ENCODE data around the gene LAMP2. TPM values are rescaled to one million over a fixed set of nuclear protein-coding genes. Genes with fewer than 3 reads are reported as not detected.

The LAMP2 gene
- total RNA-seq, 1 experiment from 2014 or later: 221 TPM

- in situ Hi-C loops (cut with HindIII; ENCODE audit: low pct_unique_long_range_greater_than_20kb, low sequenced_read_pairs): no loop called here
- peak; percentile 72 for DNase-seq (ENCODE audit: low read depth, low spot score)
Measured at GRCh38 chrX:120380699-120381098, 88.4 kb downstream of the LAMP2 start.

- in situ Hi-C loops (cut with HindIII; ENCODE audit: low pct_unique_long_range_greater_than_20kb, low sequenced_read_pairs): no loop called here
- no peak for DNase-seq (ENCODE audit: low read depth, low spot score)
Measured at GRCh38 chrX:120379937-120380681, 89.0 kb downstream of the LAMP2 start.

GRCh38 chrX:120378570-120378969 lies 90.5 kb downstream of the LAMP2 start:
- in situ Hi-C loops (cut with HindIII; ENCODE audit: low pct_unique_long_range_greater_than_20kb, low sequenced_read_pairs): no loop called here

More at GRCh38 chrX:120378570-120378969, 90.5 kb downstream of the LAMP2 start:
- DNase-seq (ENCODE audit: low read depth, low spot score): no peak

Small RNA genes within 50 kb of the gene (small RNA-seq; reads per million reads assigned to genes)
- gene RNU7-37P: 0 reads per million in 2 experiments

Other genes starting within 250 kb of the LAMP2 start
- 47.9 and 49.1 TPM in 2 replicates for gene ZBTB33, start 218.5 kb downstream of the LAMP2 start, total RNA-seq (2014; rRNA removed; shearing (Covaris generic))
- gene TMEM255A, start 157.8 kb downstream of the LAMP2 start, total RNA-seq (2014; rRNA removed; shearing (Covaris generic)): 27.2 and 28.1 TPM in 2 replicates
- not detected in 2 replicates for gene ATP1B4, start 107.2 kb downstream of the LAMP2 start, total RNA-seq (2014; rRNA removed; shearing (Covaris generic))
- 25.3 and 26.6 TPM in 2 replicates for gene CUL4B, start 91.7 kb upstream of the LAMP2 start, total RNA-seq (2014; rRNA removed; shearing (Covaris generic))
- 96.6 and 106 TPM in 2 replicates for gene MCTS1, start 134.8 kb upstream of the LAMP2 start, total RNA-seq (2014; rRNA removed; shearing (Covaris generic))
- 39.4 and 40.3 TPM in 2 replicates for gene C1GALT1C1, start 160.8 kb upstream of the LAMP2 start, total RNA-seq (2014; rRNA removed; shearing (Covaris generic))